GM18505 (cell line): ENCODE results near the gene SIDT2.
A peak's percentile ranks its signal among the peaks of the same experiment; 100 is the strongest.

Experiments
- ATAC-seq: cut with Tn5 transposase; IDR thresholded peaks from one replicate; pipeline ENCODE4 v1.9.1; 2021; ENCODE audit not compliant: unreplicated experiment
- POLR2A ChIP-seq: IDR thresholded peaks from 4 replicates; pipeline ENCODE4 v1.6.1; 2011; ENCODE audit warnings: borderline replicate concordance; ENCODE audit not compliant: insufficient read depth, insufficient read length; ENCODE audit errors: extremely low read depth

Gene SIDT2

GRCh38 chr11:117222991-117223740 lies 44.6 kb downstream of the SIDT2 start:
- no peak for ATAC-seq
- TF ChIP-seq POLR2A = no peak

GRCh38 chr11:117223741-117224689 lies 45.5 kb downstream of the SIDT2 start:
- TF ChIP-seq POLR2A = no peak
- ATAC-seq = no peak

- TF ChIP-seq POLR2A = no peak
- no peak for ATAC-seq
These were observed 47.1 kb downstream of the SIDT2 start for GRCh38 chr11:117225553-117226170.

GRCh38 chr11:117226388-117227385 lies 48.1 kb downstream of the SIDT2 start:
- no peak for ATAC-seq
- TF ChIP-seq POLR2A = no peak

GRCh38 chr11:117228091-117228490 lies 49.5 kb downstream of the SIDT2 start:
- ATAC-seq = no peak
- no peak for TF ChIP-seq POLR2A

DNA sequence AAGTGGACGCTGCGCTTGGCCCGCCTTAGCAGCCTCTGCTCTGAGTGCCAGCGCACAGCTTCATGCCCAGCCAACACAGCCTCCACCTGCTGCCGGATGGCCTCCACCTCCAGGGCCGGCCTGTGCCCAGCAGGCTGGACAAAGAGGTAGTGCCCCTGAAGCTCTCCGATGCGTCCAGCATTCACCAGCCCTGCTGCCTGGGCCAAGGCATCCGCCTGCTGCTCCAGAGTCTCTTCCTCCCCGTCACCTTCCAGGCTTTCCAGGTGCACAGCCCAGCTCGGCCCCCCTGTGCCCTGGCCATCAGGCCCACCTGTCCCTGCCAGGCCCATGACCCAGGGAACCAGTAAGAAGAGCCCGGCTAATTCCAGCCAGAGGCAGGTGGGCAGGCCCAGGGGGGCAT lies 50.9 kb downstream of the SIDT2 start:
- ATAC-seq = no peak
- no peak for TF ChIP-seq POLR2A

GRCh38 chr11:117229931-117230285 lies 51.4 kb downstream of the SIDT2 start:
- ATAC-seq = no peak
- TF ChIP-seq POLR2A = no peak

GRCh38 chr11:117230286-117230961 lies 51.9 kb downstream of the SIDT2 start:
- peak; percentile 14 for TF ChIP-seq POLR2A
- ATAC-seq = no peak

DNA sequence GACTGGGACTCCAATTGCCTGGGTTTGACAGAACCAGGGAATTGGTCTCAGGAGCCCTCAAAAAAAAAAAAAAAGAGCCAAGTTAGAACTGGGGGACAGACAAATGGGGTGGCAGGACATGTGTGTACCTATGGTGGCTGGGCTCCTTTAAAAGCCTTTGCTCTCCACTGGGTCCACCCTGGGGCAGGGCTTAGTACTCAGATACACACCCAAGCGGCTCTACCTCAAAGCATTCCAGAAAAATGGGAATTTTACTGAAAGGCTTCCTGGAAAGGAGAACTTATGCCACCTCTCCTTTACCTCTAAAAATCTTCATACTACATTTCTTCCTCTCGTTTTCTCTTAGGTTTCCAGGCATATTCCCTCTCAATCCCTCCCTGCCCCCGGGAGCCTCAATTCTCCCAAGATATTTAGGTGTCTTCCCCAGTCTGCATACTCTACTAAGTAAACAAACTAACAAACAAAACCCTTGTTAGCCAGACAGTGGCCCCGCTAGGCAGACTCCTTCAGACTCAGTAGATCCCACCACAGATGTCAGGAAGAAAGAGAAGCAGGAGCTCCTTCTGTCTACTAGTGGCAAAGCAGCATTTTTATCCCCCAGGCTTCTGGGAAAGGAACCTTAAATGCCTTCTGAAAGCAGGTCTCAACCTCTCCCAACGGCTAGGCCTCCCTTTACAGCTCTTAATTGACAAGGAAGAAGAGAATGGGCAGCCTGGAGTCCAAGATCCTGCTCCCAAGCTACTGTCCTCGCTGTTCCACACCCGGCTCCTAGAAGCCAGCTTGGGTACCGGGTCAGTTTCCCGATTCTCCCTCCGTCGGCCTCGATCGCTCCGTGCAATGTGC lies 52.7 kb downstream of the SIDT2 start:
- ATAC-seq = no peak
- TF ChIP-seq POLR2A = no peak

DNA sequence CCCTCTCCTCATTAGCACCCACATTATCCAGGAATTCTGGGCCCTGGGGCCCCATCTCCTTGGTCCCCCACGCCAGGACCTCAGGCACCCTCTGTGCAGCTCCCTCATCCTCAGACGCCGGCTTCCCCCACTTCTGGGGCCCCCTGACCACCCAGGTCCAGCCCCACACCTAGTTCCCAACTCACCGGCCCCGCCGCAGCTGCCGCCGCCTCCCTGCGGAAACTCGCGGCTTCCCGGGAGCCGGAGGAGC lies 53.2 kb downstream of the SIDT2 start, which contains the start of gene PCSK7:
Gene PCSK7 (minus strand): TSS at position 232 of the 250 bp plus-strand sequence. CDS start 2,229 bp downstream, outside the sequence.
- ATAC-seq = no peak
- TF ChIP-seq POLR2A = no peak

DNA sequence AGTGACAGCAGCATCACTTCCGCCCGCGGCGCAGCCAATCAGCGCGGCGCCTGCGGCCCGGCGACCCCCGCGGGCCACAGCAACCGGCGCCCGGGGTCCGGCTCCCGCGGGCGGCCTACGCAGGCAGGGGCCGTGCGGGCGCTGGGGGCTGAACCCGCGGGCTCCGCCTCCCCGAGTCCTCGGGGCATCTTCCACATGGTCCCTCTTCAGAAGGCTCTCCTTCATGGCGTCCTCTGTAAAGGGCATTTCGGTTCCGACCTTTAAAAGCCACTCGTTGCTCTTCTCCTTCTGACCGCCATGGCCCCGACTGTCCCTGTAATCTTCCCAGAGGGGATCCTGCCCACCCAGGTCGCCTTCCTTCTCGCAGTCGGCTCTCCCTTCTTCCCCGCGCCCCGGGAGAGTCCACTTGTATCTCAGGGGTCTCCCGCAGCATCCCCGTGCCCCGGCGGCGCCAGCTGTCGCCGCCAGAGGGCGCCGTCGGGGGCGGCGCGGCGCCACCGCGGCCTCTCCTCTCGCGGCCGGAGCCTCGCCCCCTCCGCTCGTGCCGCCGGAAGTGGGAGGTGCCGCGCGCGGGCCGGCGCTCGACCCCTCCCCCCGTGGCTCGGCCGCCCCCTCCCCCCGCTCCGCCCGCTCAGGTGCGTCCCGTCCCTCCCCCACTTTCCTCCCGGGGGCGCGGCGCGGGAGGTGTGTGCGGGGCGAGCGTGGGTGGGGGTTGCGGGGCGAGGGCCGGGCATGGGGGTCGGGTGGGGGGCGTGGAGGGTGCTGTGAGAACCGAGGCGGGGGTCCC lies 53.7 kb downstream of the SIDT2 start, which contains the start of gene RNF214:
Gene RNF214 (plus strand): TSS at position 580 of the 787 bp plus-strand sequence. CDS start 1,602 bp downstream, outside the sequence.
- TF ChIP-seq POLR2A = peak; percentile 83
- peak; percentile 75 for ATAC-seq

GRCh38 chr11:117232911-117233409 lies 54.4 kb downstream of the SIDT2 start:
- ATAC-seq = peak; percentile 5
- TF ChIP-seq POLR2A = no peak
